IPS-18c (cell line): Measurements from ENCODE around the gene ALDH6A1.

ENCODE experiments used
- H3K4me3 ChIP-seq: 2 replicates; pipeline ENCODE4 v1.7.0; 2013; ENCODE audit warnings: low read depth, mild to moderate bottlenecking, low read length, moderate library complexity; ENCODE audit not compliant: insufficient read depth
- H3K9me3 ChIP-seq: one replicate; pipeline ENCODE4 v1.6.1; 2013; ENCODE audit warnings: mild to moderate bottlenecking, low read length, moderate library complexity; ENCODE audit not compliant: control insufficient read depth, insufficient read depth

ALDH6A1 gene

GRCh38 chr14:74065746-74066575 lies 18.3 kb downstream of the ALDH6A1 start:
- Histone ChIP-seq H3K9me3 (no peaks in the 10 kb centered on the region), H3K4me3 (no peak overlapping the region)

GRCh38 chr14:74064883-74065282 lies 19.4 kb downstream of the ALDH6A1 start:
- H3K9me3 ChIP-seq, result no peaks in the 10 kb centered on the region
- H3K4me3 ChIP-seq, result no peak overlapping the region

GRCh38 chr14:74064426-74064825 lies 19.8 kb downstream of the ALDH6A1 start:
- Histone ChIP-seq H3K4me3 (no peak overlapping the region), H3K9me3 (no peaks in the 10 kb centered on the region)

- no peaks in the 10 kb centered on the region for H3K9me3 ChIP-seq
- no peak overlapping the region for H3K4me3 ChIP-seq
These were observed 21.5 kb downstream of the ALDH6A1 start for GRCh38 chr14:74062809-74063150.

DNA sequence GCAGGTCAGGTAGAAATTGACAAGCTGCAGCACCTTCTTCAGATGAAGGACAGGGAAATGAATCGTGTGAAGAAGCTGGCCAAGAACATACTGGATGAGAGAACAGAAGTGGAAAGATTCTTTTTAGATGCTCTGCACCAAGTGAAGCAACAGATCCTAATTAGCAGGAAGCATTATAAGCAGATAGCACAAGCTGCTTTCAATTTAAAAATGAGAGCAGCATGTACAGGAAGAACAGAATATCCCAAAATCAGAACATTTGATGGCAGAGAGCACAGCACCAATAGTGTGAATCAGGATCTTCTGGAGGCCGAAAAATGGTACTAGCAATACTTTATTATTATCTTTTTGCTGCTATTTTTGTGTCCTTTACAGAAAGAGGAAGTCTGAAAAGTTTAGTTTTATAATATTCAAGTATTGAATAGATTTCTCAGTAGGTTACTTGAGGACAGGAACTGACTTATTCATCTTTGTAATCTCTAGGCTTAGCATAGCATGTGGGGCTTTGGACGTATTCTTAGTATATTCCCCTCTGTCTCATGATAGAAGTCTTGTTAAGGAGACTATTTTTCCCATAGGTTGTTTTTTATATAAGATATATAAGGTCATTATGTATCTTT lies 34.3 kb downstream of the ALDH6A1 start:
- Histone ChIP-seq H3K9me3 (no peaks in the 10 kb centered on the region), H3K4me3 (no peak overlapping the region)

DNA sequence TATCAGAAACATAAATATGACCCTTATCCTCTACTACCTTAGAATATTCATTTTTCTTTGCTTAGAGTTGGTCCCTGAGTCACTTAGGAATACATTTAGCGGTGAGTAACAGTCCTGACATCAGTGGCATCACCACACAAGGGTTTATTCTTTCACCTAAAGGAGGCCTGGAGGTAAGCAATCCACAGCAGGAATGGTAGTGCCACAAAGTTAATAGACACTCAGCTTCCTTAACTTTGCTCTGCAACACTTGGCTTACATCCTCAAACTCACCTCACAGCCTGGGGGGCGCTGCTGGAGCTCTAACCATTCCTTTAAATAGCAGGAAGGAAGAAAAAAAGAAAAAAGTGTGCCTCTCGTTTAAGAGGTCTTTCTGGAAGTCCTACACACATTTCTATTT lies 36.0 kb downstream of the ALDH6A1 start:
- Histone ChIP-seq H3K4me3 (no peak overlapping the region), H3K9me3 (no peaks in the 10 kb centered on the region)

- H3K9me3 ChIP-seq, result peaks cover 2% of the 10 kb centered on the region
- no peak overlapping the region for H3K4me3 ChIP-seq
These were observed 38.7 kb downstream of the ALDH6A1 start for GRCh38 chr14:74045522-74045921.

- H3K4me3 ChIP-seq, result no peak overlapping the region
- H3K9me3 ChIP-seq, result peaks cover 2% of the 10 kb centered on the region
These were observed 42.0 kb downstream of the ALDH6A1 start for GRCh38 chr14:74042296-74042695.

DNA sequence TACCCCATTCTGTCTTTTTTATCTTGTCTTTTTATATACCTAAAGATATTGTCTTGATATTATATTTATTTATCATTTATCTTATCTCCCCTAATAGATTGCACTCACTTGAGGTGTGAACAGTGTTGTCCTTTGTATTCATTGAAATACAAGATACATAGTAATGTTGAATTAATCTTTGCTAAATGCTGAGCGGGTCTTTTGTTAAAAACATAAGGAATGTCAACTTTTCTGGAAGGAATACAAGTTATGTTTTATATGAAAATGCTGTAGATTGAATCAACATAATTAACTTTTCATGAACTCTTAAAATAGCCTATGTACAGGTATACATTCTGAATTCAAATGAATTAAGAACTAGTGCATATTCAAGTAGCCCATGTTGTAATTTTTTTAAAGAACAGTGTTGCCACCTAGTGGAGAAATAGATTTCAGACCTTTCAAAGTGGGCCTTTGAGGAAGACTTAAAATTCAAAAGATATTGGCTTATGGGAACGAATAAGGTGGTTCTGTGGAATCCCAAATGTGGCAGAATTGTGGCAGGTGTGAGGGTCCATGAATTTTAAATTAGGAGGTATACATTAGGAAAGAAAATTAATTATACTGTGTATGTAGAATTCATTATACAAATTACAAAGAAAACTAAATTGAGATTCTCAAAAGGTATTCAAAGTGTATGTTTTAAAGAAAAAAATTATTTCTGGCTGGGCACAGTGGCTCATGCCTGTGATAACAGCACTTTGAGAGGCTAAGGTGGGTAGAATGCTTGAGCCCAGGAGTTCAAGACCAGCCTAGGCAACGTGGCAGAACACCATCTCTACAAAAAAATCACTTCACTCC lies 46.0 kb downstream of the ALDH6A1 start:
- Histone ChIP-seq H3K4me3 (no peak overlapping the region), H3K9me3 (peaks cover 2% of the 10 kb centered on the region)

GRCh38 chr14:74035556-74035955 lies 48.7 kb downstream of the ALDH6A1 start:
- H3K4me3 ChIP-seq, result no peak overlapping the region
- H3K9me3 ChIP-seq, result no peaks in the 10 kb centered on the region

GRCh38 chr14:74034572-74034971 lies 49.7 kb downstream of the ALDH6A1 start:
- no peaks in the 10 kb centered on the region for H3K9me3 ChIP-seq
- no peak overlapping the region for H3K4me3 ChIP-seq

DNA sequence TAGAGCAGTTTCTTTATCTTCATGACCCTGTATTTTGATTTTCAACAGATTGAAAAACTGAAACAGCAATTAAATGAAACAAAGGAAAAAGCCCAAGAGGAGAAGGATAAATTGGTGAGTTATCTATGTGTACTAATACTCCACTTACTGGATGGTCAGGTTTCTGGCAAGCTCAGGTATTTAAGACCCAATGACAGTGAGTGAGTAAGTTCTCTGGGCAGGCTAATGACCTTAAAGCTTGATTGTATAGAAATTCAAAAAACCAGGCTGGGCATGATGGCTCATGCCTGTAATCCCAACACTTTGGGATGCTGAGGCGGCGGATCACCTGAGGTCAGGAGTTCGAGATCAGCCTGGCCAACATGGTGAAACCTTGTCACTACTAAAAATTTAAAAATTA lies 55.1 kb downstream of the ALDH6A1 start:
- Histone ChIP-seq H3K9me3 (no peaks in the 10 kb centered on the region), H3K4me3 (no peak overlapping the region)

DNA sequence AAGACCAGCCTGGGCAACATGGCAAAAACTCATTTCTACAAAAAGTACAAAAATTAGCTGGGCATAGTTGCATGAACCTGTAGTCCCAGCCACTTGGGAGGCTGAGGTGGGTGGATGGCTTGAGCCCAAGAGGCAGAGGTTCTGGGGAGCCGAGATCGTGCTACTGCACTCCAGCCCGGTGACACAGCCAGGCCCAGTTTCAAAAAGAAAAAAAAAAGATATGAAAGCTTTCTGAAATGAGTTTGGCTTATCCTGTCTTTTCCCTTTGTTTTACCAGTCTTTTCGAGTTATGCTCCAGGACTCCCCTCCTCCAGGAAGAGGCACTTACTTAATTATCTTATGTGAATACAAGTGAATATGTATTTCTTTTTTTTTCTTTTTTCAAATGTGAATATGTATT lies 61.9 kb downstream of the ALDH6A1 start:
- Histone ChIP-seq H3K9me3 (no peaks in the 10 kb centered on the region), H3K4me3 (no peak overlapping the region)

GRCh38 chr14:74019408-74020137 lies 64.7 kb downstream of the ALDH6A1 start:
- H3K9me3 ChIP-seq, result no peaks in the 10 kb centered on the region
- peak overlapping the region; percentile 92 for H3K4me3 ChIP-seq

DNA sequence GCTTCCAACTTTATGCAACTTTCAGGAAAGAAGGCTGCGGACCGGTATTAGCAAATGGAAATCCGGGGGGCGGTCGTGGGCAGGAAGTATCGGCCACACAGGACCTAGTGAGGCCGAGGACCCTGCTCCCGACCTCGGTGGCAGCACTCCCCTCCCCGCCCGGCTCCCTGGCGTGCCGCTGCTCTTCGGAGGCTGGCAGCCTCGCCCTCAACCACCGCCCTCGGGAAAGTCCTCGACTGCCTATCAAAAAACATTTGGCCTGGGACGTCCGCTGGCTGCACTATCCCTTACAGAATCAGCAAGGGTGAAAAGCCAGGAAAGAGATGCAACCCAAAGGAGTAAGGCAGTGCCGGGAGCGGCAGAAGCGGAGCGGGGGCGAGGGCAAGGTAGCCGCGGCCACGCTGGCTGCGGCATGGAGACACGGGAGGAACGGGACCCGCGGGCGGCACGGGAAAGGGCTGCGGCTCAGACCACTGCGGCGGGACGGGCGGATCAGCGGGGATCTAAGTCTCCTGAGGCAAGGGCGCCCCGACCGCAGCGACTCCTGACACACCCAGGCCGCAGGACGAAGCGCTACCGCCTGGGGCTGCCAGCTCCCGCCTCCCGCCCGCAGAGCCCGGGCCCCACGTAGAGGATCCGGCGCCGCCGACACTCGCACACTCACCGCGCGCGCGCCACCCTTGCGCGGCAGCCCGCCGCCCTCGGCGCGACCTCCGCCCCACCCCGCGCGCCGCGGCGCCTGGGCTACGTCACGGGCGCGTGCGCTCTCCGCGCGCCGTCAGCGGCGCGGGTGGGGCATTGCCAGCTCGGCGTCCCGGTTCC lies 65.5 kb downstream of the ALDH6A1 start, which contains the start of the genes BBOF1 and ENTPD5:
Gene BBOF1, plus strand, starts transcription at position 764 of the 822 bp plus-strand sequence. CDS start 130 bp downstream, outside the sequence.
Gene ENTPD5, minus strand, starts transcription at position 703 of the 822 bp plus-strand sequence. CDS start 31,186 bp downstream, outside the sequence.
- peak within 1 kb of the TSS; percentile 92 for H3K4me3 ChIP-seq
- no peaks in the 10 kb centered on the region for H3K9me3 ChIP-seq

DNA sequence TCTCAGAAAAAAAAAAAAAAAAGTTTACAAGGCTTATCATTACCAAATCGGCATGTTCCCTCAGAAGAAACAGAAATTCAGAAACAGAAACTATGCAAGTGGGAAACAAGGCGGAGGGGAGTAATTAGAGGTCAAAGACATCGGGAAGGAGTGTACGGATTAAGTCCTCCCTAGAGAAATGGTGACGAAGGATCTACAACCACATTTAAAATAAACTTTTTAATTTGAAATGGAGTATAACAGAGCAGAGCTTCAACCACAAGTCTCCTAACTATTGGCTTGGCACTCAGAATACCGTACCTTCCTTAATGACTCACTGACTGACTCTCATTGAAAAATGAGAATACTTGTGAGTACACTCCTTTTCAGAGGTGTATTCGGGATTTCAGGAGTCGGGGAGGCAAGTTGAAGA lies 66.1 kb downstream of the ALDH6A1 start:
- peak overlapping the region; percentile 92 for H3K4me3 ChIP-seq
- H3K9me3 ChIP-seq, result no peaks in the 10 kb centered on the region
